G401.6 (cell line): Measurements from ENCODE around the gene TEX26.
"Not testable (repeated sequence)": the region's sequence is repeated elsewhere in the genome, so short reads cannot be mapped to it uniquely, and the experiment has no call there.

Source experiments
- FAIRE-seq: peaks from 2 replicates; lab custom pipeline; 2012; peaks lifted over from hg19 to GRCh38; lab: Jason Lieb, UNC

TEX26 gene

GRCh38 chr13:30918662-30919405 lies 13.6 kb upstream of the TEX26 start:
- FAIRE-seq = no peak

GRCh38 chr13:30920162-30920909 lies 12.1 kb upstream of the TEX26 start:
- no peak for FAIRE-seq

DNA sequence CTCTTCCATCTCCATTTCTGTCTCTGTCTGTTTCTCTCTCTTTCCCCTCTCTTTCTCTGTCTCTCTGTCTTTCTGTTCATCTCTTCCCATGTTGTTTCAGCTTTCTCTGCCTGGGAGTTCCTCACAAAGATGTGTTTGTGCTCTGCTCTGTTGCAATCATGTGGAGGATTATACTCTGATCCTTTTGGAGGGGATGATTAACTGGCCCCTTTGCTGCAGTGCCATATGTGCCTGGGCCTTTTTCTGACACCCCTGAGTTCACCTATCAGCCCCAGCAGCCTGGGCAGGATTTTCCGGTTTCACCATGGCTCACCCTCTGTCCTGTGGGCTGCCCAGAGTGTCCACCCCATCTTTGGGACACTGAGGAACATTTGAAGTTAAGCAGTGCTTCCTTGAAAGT lies 9.0 kb upstream of the TEX26 start:
- FAIRE-seq = no peak

DNA sequence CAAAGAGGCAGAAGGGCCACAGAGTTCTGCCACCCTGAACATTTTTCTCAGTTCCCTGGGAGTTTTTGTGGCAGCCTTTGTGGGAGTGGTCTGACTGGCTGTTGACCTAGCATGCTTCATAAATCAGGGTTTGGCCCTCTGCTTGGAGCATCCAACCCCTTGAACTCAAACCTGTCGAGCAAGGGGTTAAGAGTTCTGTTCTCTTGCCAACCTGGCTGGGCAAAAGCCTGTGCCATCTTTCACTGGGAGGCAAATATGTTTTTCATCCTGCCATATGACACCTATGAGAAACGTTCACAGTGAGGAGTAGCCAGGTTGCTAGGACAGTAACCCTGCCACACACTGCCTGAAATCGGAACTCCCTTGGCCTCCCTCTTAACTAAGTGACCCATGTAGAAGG lies 7.7 kb upstream of the TEX26 start:
- FAIRE-seq = no peak

DNA sequence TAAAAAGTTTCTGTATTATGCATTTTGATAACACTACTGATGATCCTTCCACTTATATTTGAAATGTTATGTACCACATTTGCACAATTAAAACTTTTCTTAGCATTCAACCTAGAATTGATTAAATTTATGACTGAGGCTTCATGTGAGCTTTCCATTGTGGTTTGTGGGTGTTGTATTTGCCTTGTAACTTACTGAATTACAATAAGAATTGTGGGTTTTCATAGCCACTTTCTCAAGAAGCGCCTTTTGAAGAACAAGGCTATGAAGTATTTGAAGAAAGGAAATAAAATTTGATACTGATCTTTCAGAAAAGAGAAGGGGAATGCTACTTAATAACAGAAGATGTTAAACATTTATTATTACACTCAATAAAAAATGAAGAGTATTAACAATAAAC lies 7.0 kb upstream of the TEX26 start:
- FAIRE-seq = no peak

DNA sequence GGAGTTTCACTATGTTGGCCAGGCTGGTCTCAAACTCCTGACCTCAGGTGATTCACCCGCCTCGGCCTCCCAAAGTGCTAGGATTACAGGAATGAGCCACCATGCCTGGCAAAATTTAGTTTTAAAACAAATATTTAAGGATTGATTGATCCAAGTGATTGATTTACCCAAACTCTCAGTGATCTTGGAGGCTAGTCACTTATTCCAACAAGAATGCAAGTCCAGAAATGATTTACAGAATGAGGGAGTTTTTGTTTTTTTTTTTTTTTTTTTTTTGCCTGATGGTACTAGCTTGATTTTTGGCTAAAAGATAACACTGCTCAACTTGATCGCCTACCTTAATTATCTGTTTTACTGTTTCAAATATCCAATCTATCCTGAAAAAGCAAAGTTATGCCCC lies 5.7 kb upstream of the TEX26 start:
- no peak for FAIRE-seq

GRCh38 chr13:30927188-30927587 lies 5.3 kb upstream of the TEX26 start:
- FAIRE-seq = not testable (repeated sequence)

DNA sequence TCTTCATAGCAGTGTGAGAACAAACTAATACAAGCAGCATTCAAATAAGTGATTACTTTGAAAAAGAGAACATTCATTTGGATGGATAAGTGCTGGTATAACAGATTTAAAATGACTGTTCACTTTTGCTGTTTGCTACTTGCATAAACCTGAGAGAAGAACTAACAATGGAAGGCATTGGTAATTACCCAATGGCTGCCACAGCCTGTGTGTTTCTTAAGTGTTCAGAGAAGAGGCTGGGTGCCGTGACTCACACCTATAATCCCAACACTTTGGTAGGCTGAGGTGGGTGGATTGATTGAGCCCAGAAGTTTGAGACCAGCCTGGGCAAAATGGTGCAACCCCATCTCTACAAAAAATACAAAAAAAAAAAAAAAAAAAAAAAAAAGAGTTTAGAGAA lies 4.9 kb upstream of the TEX26 start:
- no peak for FAIRE-seq

DNA sequence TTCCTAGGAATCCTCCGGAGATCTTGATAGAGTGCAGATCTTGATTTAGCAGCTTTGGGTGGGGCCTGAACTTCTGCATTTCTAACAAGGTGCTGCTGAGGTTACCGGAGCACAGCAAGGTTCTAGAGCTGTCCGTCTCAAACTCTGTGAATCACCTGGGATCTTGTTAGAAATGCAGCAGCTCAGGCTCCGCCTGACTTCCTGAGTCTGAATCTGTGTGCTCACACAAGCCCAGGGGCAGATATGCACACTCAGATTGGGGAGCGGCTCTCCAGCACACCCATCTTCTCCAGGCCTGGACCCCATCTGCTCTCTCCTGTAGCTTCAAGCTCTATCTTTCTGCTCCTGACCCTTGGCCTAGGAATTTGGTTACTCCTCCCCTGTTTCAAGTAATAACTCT lies 3.5 kb upstream of the TEX26 start:
- FAIRE-seq = no peak

DNA sequence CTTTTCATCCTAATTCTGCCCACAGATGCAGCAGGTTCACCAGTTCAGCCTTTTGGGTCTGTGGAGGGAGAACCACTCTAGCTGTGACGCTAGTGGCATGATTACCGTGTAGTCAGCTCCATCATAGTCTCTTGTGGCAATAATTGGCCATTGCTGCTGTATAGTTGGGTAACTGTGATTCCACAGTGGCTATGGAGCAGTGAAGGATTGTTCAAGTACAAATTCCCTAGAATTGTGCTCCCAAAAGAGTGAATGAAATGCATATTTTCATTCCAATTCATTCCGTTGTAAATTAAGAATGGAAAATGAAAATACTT lies 856 bp downstream of the TEX26 start:
- FAIRE-seq = no peak

DNA sequence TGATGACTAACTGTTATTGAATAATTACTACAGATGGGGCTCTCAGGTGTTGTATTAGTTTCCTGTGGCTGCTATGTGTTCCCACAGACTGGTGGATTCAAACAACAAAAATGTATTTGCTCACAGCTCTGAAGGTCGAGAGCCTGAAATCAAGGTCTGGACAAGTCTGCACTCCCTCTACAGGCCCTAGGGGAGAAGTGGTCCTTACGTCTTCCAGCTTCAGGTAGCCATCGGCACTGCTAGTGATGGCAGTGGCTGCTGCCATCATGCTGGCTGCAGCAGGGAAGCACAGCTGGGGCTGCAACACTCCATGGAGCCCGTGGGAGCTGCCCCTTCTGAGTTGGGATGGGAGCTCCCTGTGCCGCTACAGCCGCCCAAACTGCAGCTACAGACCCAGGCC lies 1.9 kb downstream of the TEX26 start:
- FAIRE-seq = no peak

GRCh38 chr13:30934803-30935202 lies 2.3 kb downstream of the TEX26 start:
- FAIRE-seq = no peak

GRCh38 chr13:30936971-30937370 lies 4.5 kb downstream of the TEX26 start:
- FAIRE-seq = no peak

GRCh38 chr13:30943881-30944280 lies 11.4 kb downstream of the TEX26 start:
- FAIRE-seq = no peak

- no peak for FAIRE-seq
Observed at GRCh38 chr13:30957258-30957943, 24.9 kb downstream of the TEX26 start.

GRCh38 chr13:30959678-30960077 lies 27.2 kb downstream of the TEX26 start:
- no peak for FAIRE-seq

DNA sequence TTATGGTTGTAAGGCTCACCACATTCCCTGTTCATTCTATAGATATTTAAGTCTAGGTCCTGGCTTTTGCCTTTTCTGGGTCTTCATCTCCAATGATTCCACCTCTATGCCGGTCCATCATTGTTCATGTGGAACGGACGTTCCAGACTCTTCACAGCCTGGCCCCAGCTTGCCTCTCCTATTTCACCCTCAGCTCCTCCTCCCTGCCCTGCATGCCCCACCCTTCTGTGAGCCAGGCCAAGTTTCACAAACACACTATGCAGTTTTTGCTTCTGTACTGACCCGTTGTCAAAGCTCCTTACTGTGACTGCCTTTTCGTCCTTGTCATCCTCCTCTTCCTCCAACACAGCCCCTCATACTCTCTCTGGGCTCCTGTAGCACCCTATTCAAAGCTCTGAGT lies 31.3 kb downstream of the TEX26 start:
- FAIRE-seq = no peak

- no peak for FAIRE-seq
Observed at GRCh38 chr13:30965380-30965779, 32.9 kb downstream of the TEX26 start.

DNA sequence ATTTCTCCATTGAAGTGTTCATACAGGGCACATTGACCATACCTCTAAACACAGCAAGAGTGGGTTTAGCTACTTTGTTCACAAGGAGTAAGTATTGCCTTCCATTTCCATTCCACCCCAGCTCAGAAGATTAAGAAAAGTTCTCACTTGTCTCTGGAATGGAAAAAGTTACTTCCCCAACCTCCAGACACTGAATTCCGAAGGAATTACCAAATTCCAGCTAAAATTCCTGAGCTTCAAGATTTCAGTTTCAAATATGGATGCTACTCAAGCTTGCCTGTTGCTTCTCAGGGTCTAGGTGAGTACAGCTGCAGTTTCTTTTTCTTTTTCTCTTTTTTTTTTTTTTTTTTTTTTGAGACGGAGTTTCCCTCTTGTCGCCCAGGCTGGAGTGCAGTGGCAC lies 33.6 kb downstream of the TEX26 start:
- FAIRE-seq = no peak

GRCh38 chr13:30968846-30969245 lies 36.4 kb downstream of the TEX26 start:
- FAIRE-seq = no peak

GRCh38 chr13:30971575-30971974 lies 39.1 kb downstream of the TEX26 start:
- no peak for FAIRE-seq

GRCh38 chr13:30972888-30973377 lies 40.5 kb downstream of the TEX26 start:
- no peak for FAIRE-seq

- FAIRE-seq = no peak
Observed at GRCh38 chr13:30974350-30974749, 41.9 kb downstream of the TEX26 start.
